Measurements from ENCODE around the gene FGD2. TPM values are rescaled to one million over a fixed set of nuclear protein-coding genes. Genes with fewer than 3 reads are reported as not detected.

The FGD2 gene
- total RNA-seq, 1 experiment from 2014 or later = 0.44 TPM

DNA sequence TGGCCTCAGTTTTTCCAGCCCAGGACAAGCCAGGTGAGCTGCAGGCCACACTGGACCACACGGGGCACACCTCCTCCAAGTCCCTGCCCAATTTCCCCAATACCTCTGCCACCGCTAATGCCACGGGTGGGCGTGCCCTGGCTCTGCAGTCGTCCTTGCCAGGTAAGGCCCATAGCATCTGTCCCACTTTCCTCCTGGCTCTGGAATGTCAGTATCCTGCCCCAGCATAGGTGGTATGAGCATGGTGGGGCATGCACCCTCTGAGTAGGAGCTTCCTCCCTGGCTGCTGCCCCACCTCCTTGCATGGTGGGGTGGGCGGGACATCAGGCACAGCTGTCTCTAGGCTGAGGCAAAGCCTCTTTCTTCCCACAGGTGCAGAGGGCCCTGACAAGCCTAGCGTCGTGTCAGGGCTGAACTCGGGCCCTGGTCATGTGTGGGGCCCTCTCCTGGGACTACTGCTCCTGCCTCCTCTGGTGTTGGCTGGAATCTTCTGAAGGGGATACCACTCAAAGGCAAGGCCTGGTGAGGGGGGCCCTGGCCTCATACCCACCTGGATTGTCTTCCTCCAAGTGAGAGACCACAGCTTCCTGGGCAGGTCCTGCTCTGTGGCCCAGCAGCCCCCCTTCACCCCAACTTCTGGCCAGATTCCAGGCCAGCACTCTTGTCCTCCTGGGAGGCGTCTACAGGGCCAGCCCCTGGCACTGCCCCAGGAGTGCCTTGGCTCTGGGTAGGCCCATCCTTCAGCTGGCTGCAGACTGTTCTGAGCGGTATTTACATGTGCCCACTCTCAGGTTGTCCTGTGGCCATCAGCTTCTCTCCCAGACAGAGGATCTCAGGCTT lies 41.8 kb upstream of the FGD2 start:
- Histone ChIP-seq H2AFZ (ENCODE audit: low read length) (no peak overlapping the region), H3K4me1 (ENCODE audit: insufficient read depth, low read length) (peaks cover 15% of the 10 kb centered on the region), H3K9me2 (replicated peaks; ENCODE audit: low read length) (no peaks in the 10 kb centered on the region), H3K4me2 (ENCODE audit: low read length) (no peak overlapping the region), H4K20me1 (ENCODE audit: low read length) (no peaks in the 10 kb centered on the region), H3K27me3 (ENCODE audit: low read length) (no peaks in the 10 kb centered on the region), H3K79me2 (ENCODE audit: low read length) (no peaks in the 10 kb centered on the region), H3F3A (ENCODE audit: low read length, unreplicated experiment) (no peaks in the 10 kb centered on the region), H3K4me3 (ENCODE audit: low read length) (no peak overlapping the region), H3K9ac (ENCODE audit: low read length) (no peak overlapping the region), H3K36me3 (ENCODE audit: low read depth, low read length) (peaks cover 15% of the 10 kb centered on the region), H3K9me3 (ENCODE audit: low read length) (no peaks in the 10 kb centered on the region), H3K27ac (ENCODE audit: low read length) (no peak overlapping the region)
- DNase-seq (no peak), ATAC-seq (no peak; the same call in 1 of the 2 replicates)
- TF ChIP-seq, protein P1, sequence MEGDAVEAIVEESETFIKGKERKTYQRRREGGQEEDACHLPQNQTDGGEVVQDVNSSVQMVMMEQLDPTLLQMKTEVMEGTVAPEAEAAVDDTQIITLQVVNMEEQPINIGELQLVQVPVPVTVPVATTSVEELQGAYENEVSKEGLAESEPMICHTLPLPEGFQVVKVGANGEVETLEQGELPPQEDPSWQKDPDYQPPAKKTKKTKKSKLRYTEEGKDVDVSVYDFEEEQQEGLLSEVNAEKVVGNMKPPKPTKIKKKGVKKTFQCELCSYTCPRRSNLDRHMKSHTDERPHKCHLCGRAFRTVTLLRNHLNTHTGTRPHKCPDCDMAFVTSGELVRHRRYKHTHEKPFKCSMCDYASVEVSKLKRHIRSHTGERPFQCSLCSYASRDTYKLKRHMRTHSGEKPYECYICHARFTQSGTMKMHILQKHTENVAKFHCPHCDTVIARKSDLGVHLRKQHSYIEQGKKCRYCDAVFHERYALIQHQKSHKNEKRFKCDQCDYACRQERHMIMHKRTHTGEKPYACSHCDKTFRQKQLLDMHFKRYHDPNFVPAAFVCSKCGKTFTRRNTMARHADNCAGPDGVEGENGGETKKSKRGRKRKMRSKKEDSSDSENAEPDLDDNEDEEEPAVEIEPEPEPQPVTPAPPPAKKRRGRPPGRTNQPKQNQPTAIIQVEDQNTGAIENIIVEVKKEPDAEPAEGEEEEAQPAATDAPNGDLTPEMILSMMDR (conservative IDR thresholded peaks at IDR 0.05; ENCODE audit: low read depth, low read length) = no peak
- no peak for TF ChIP-seq EZH2 (IDR thresholded peaks at IDR 0.05; ENCODE audit: low read length, unreplicated experiment)
- CTCF ChIA-PET = no interaction called here
- POLR2A ChIA-PET (ENCODE audit: unreplicated experiment) = no interaction called here
- intact Hi-C loops (cut with micrococcal nuclease) = no loop called here
- BruUV-seq (replicated peaks) = no TSS peak

DNA sequence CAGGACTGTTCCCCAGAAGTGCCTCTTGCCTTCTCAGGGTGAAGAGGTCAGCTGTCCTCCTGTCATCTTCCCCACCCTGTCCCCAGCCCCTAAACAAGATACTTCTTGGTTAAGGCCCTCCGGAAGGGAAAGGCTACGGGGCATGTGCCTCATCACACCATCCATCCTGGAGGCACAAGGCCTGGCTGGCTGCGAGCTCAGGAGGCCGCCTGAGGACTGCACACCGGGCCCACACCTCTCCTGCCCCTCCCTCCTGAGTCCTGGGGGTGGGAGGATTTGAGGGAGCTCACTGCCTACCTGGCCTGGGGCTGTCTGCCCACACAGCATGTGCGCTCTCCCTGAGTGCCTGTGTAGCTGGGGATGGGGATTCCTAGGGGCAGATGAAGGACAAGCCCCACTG lies 41.1 kb upstream of the FGD2 start:
- H3K4me1 ChIP-seq (ENCODE audit: insufficient read depth, low read length) = peaks cover 15% of the 10 kb centered on the region
- no peak overlapping the region for H3K4me3 ChIP-seq (ENCODE audit: low read length)
- TF ChIP-seq, protein P1 (conservative IDR thresholded peaks at IDR 0.05; ENCODE audit: low read depth, low read length) = no peak
- TF ChIP-seq EZH2phosphoT487 (IDR thresholded peaks at IDR 0.05; ENCODE audit: borderline replicate concordance, low read length) (no peak), EZH2 (IDR thresholded peaks at IDR 0.05; ENCODE audit: low read length, unreplicated experiment) (no peak)
- BruUV-seq (replicated peaks) = no TSS peak
- no peak overlapping the region for H3K9ac ChIP-seq (ENCODE audit: low read length)
- no peaks in the 10 kb centered on the region for H3K9me2 ChIP-seq (replicated peaks; ENCODE audit: low read length)
- intact Hi-C loops (cut with micrococcal nuclease) = no loop called here
- H2AFZ ChIP-seq (ENCODE audit: low read length) = no peak overlapping the region
- no peak for DNase-seq
- no peaks in the 10 kb centered on the region for H3K9me3 ChIP-seq (ENCODE audit: low read length)
- no peak for ATAC-seq
- H3K36me3 ChIP-seq (ENCODE audit: low read depth, low read length) = peaks cover 22% of the 10 kb centered on the region
- H3F3A ChIP-seq (ENCODE audit: low read length, unreplicated experiment) = no peaks in the 10 kb centered on the region
- no peak overlapping the region for H3K4me2 ChIP-seq (ENCODE audit: low read length)
- ChIA-PET CTCF (no interaction called here), POLR2A (ENCODE audit: unreplicated experiment) (no interaction called here)
- no peaks in the 10 kb centered on the region for H4K20me1 ChIP-seq (ENCODE audit: low read length)
- H3K79me2 ChIP-seq (ENCODE audit: low read length) = no peaks in the 10 kb centered on the region
- H3K27me3 ChIP-seq (ENCODE audit: low read length) = no peaks in the 10 kb centered on the region
- no peak overlapping the region for H3K27ac ChIP-seq (ENCODE audit: low read length)

DNA sequence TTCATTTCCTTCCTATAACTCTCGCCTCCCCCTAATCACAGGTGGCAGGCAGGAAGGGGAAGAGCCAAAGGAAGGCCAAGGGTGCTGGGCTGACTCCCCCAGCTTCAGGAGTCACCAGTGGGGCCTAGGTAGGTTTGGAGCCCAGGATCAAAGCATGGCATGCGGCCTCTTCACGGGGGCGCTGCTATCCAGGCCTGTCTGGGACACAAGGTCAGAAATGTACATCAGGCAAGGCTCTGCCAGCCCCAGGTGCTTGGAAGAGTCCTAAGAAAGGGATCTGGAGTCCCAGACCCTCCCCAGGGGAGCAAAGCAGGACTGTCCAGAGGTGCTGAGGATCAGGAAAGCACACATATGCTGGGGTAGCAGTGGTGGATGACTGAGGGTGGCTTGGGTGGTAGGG lies 40.5 kb upstream of the FGD2 start:
- TF ChIP-seq, protein P1 (conservative IDR thresholded peaks at IDR 0.05; ENCODE audit: low read depth, low read length) = no peak
- no peak for TF ChIP-seq EZH2 (IDR thresholded peaks at IDR 0.05; ENCODE audit: low read length, unreplicated experiment)
- TF ChIP-seq EZH2phosphoT487 (IDR thresholded peaks at IDR 0.05; ENCODE audit: borderline replicate concordance, low read length) = no peak
- Histone ChIP-seq H3K4me2 (ENCODE audit: low read length) (no peak overlapping the region), H3K27me3 (ENCODE audit: low read length) (no peaks in the 10 kb centered on the region), H3F3A (ENCODE audit: low read length, unreplicated experiment) (no peaks in the 10 kb centered on the region), H3K4me1 (ENCODE audit: insufficient read depth, low read length) (peaks cover 14% of the 10 kb centered on the region), H3K36me3 (ENCODE audit: low read depth, low read length) (peaks cover 27% of the 10 kb centered on the region), H3K9me2 (replicated peaks; ENCODE audit: low read length) (no peaks in the 10 kb centered on the region), H3K27ac (ENCODE audit: low read length) (no peak overlapping the region), H3K9ac (ENCODE audit: low read length) (no peak overlapping the region), H4K20me1 (ENCODE audit: low read length) (no peaks in the 10 kb centered on the region), H2AFZ (ENCODE audit: low read length) (no peak overlapping the region), H3K79me2 (ENCODE audit: low read length) (no peaks in the 10 kb centered on the region), H3K4me3 (ENCODE audit: low read length) (no peak overlapping the region), H3K9me3 (ENCODE audit: low read length) (no peaks in the 10 kb centered on the region)
- ATAC-seq = no peak
- no peak for DNase-seq
- no TSS peak for BruUV-seq (replicated peaks)
- intact Hi-C loops (cut with micrococcal nuclease) = no loop called here
- ChIA-PET POLR2A (ENCODE audit: unreplicated experiment) (no interaction called here), CTCF (no interaction called here)
